Measurements from ENCODE around the gene CSNK1A1L. TPM values are rescaled to one million over a fixed set of nuclear protein-coding genes. Genes with fewer than 3 reads are reported as not detected.

Gene CSNK1A1L
- total and polyA plus RNA-seq, 2 of the 4 experiments (the other 2 are of a cell fraction): not detected

DNA sequence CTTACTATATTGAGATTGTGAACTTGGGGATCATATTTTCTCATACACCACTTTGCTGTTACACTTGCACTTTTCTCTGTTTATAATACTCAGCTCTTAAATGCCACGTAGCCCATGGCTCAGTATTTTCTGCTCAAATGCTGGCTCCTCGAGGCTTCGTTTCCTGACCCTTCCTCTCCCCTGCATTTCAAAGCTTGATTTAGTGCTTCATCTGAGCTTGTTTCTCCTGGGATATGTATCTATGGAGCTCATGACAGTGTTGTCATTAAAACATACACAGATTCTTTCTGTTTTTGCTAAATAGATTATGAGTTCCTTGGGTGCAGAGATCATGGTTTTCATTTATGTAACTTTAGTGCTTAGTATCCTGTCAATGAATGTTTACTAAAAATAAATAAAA, 11.4 kb downstream of the CSNK1A1L start:
- CTCF ChIA-PET: interaction anchor here (0.6 kb wide), 1 partner anchor 21 kb away, joined by 3 read pairs; no protein-coding TSS in a partner anchor
- dilution Hi-C loops (cut with HindIII; ENCODE audit: low sequenced_read_pairs, unreplicated experiment): no loop called here
- in situ Hi-C loops (cut with MboI; ENCODE audit: low sequenced_read_pairs): loop anchor here (25.0 kb wide), 2 partner anchors 943 to 1118 kb away; no protein-coding TSS in a partner anchor

More for the DNA sequence above, 11.4 kb downstream of the CSNK1A1L start:
- H3K9ac ChIP-seq (ENCODE audit: low read depth, low read length): no peak overlapping the region
- no peaks in the 10 kb centered on the region for H3K36me3 ChIP-seq (ENCODE audit: control insufficient read depth, insufficient read depth, low read length)
- no TSS peak for BruUV-seq (replicated peaks)
- no peak overlapping the region for H2BK120ac ChIP-seq (ENCODE audit: low read depth, low read length)
- no peak overlapping the region for H2AK9ac ChIP-seq (replicated peaks; ENCODE audit: low read depth, low read length, poor library complexity)
- DNase-seq: no peak
- ATAC-seq (ENCODE audit: low read depth): no peak
- POLR2A ChIA-PET (ENCODE audit: unreplicated experiment): no interaction called here
- H3K4me1 ChIP-seq (ENCODE audit: control insufficient read depth, insufficient read depth, low read length): no peaks in the 10 kb centered on the region
- H3K9me1 ChIP-seq (ENCODE audit: insufficient read depth, low read length): no peaks in the 10 kb centered on the region
- H2BK20ac ChIP-seq (ENCODE audit: low read depth, low read length): no peak overlapping the region
- no peak overlapping the region for H4K5ac ChIP-seq (ENCODE audit: low read depth, low read length)
- no peak overlapping the region for H3K27ac ChIP-seq (ENCODE audit: insufficient read depth, low read length)
- no peak overlapping the region for H3K4ac ChIP-seq (ENCODE audit: low read depth, low read length)
- no peaks in the 10 kb centered on the region for H3K9me3 ChIP-seq (ENCODE audit: control insufficient read depth, insufficient read depth, low read length)
- no peak overlapping the region for H2BK5ac ChIP-seq (ENCODE audit: low read depth, low read length, poor library complexity, severe bottlenecking)
- H3K56ac ChIP-seq (ENCODE audit: extremely low read depth, insufficient read depth, low read length): no peak overlapping the region
- no peak overlapping the region for H4K91ac ChIP-seq (ENCODE audit: insufficient read depth, low read depth, low read length)
- no CpG with 5 or more reads among the region's 3 CpGs for WGBS, 2 experiments (ENCODE audit: extremely low coverage in 2 of 2, insufficient read length in 1 of 2)
- H4K8ac ChIP-seq (ENCODE audit: low read depth in 2 of 2, low read length in 2 of 2): no peak overlapping the region
- H3K23ac ChIP-seq (ENCODE audit: low read depth, low read length): no peak overlapping the region
- H3K4me2 ChIP-seq (ENCODE audit: low read depth, low read length): no peak overlapping the region; the same call in 1 of the 2 replicates
- no peak overlapping the region for H2AK5ac ChIP-seq (ENCODE audit: low read depth, low read length)
- H2BK15ac ChIP-seq (ENCODE audit: low read depth, low read length): no peak overlapping the region
- H4K20me1 ChIP-seq (ENCODE audit: insufficient read depth, low read length): no peaks in the 10 kb centered on the region
- no peak overlapping the region for H3K14ac ChIP-seq (replicated peaks; ENCODE audit: low read depth, low read length)
- no peak overlapping the region for H2AFZ ChIP-seq (replicated peaks; ENCODE audit: low read length, poor library complexity)
- intact Hi-C loops (cut with micrococcal nuclease): no loop called here
- no peaks in the 10 kb centered on the region for H3K79me1 ChIP-seq (ENCODE audit: low read depth in 1 of 2, low read length in 2 of 2)
- TF ChIP-seq BHLHE40 (IDR thresholded peaks at IDR 0.05; ENCODE audit: low read depth, low read length): no peak
- no peak for TF ChIP-seq POLR2A (IDR thresholded peaks at IDR 0.05; ENCODE audit: low read depth, low read length)
- TF ChIP-seq CHD1 (IDR thresholded peaks at IDR 0.05; ENCODE audit: low read depth, low read length): no peak
- no peak for TF ChIP-seq MAZ (IDR thresholded peaks at IDR 0.05; ENCODE audit: borderline replicate concordance, low read depth, low read length)
- TF ChIP-seq NFE2L2 (IDR thresholded peaks at IDR 0.05; ENCODE audit: low read depth, low read length): no peak
- TF ChIP-seq FOS (IDR thresholded peaks at IDR 0.05; ENCODE audit: low read depth, low read length): no peak
- no peak for TF ChIP-seq MXI1 (IDR thresholded peaks at IDR 0.05; ENCODE audit: borderline replicate concordance, low read depth, low read length)
- no peak for TF ChIP-seq CEBPB (IDR thresholded peaks at IDR 0.05; ENCODE audit: low read depth, low read length)
- TF ChIP-seq, protein P1, sequence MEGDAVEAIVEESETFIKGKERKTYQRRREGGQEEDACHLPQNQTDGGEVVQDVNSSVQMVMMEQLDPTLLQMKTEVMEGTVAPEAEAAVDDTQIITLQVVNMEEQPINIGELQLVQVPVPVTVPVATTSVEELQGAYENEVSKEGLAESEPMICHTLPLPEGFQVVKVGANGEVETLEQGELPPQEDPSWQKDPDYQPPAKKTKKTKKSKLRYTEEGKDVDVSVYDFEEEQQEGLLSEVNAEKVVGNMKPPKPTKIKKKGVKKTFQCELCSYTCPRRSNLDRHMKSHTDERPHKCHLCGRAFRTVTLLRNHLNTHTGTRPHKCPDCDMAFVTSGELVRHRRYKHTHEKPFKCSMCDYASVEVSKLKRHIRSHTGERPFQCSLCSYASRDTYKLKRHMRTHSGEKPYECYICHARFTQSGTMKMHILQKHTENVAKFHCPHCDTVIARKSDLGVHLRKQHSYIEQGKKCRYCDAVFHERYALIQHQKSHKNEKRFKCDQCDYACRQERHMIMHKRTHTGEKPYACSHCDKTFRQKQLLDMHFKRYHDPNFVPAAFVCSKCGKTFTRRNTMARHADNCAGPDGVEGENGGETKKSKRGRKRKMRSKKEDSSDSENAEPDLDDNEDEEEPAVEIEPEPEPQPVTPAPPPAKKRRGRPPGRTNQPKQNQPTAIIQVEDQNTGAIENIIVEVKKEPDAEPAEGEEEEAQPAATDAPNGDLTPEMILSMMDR (conservative IDR thresholded peaks at IDR 0.05; ENCODE audit: low read depth, low read length): no peak
- TF ChIP-seq, protein P2, sequence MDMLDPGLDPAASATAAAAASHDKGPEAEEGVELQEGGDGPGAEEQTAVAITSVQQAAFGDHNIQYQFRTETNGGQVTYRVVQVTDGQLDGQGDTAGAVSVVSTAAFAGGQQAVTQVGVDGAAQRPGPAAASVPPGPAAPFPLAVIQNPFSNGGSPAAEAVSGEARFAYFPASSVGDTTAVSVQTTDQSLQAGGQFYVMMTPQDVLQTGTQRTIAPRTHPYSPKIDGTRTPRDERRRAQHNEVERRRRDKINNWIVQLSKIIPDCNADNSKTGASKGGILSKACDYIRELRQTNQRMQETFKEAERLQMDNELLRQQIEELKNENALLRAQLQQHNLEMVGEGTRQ (IDR thresholded peaks at IDR 0.05; ENCODE audit: low read depth, low read length): no peak
- TF ChIP-seq MAFK (IDR thresholded peaks at IDR 0.05; ENCODE audit: low read depth, low read length): no peak
- no peak for TF ChIP-seq SMC3 (IDR thresholded peaks at IDR 0.05; ENCODE audit: low read depth, low read length)
- no peak for TF ChIP-seq RCOR1 (IDR thresholded peaks at IDR 0.05; ENCODE audit: insufficient replicate concordance, low read length)
- no peak for TF ChIP-seq RAD21 (IDR thresholded peaks at IDR 0.05; ENCODE audit: low read length)
- no peak for TF ChIP-seq RFX5 (IDR thresholded peaks at IDR 0.05; ENCODE audit: low read depth, low read length)
- H3K4me3 ChIP-seq (ENCODE audit: insufficient read depth, low read depth, low read length): no peak overlapping the region
- no peak overlapping the region for H3K18ac ChIP-seq (ENCODE audit: low read depth, low read length)
- no peaks in the 10 kb centered on the region; the same call in none of the 2 replicates for H3K27me3 ChIP-seq (ENCODE audit: control insufficient read depth, insufficient read depth, low read length)

Measured in IMR-90 (cell line).